RWPE2 (cell line): ENCODE data around the gene TECR.
"Not testable (repeated sequence)": the region's sequence is repeated elsewhere in the genome, so short reads cannot be mapped to it uniquely, and the experiment has no call there.

ENCODE experiments used
- ATAC-seq: fragments of 200-7000 bp; cut with Tn5 transposase; 3 replicates; pipeline ENCODE4 v1.9.1; 2021; ENCODE audit warnings: low read depth
- DNase-seq: peaks from one replicate; pipeline ENCODE4 v3.0.0-alpha.2; 2020; ENCODE audit warnings: low spot score
- H3K27ac ChIP-seq: fragments of 450-650 bp; 2 replicates; pipeline ENCODE4 v1.5.1; 2017; ENCODE audit warnings: mild to moderate bottlenecking; ENCODE audit not compliant: poor library complexity, severe bottlenecking
- H3K27me3 ChIP-seq: fragments of 250-450 bp; sonication (Bioruptor Pico); 2 replicates; pipeline ENCODE4 v1.5.1; 2021; ENCODE audit warnings: mild to moderate bottlenecking, moderate library complexity; ENCODE audit not compliant: insufficient read depth, poor library complexity, severe bottlenecking
- H3K36me3 ChIP-seq: fragments of 250-450 bp; sonication (Bioruptor Pico); 2 replicates; pipeline ENCODE4 v1.5.1; 2020; ENCODE audit warnings: low read depth, mild to moderate bottlenecking, moderate library complexity
- H3K4me1 ChIP-seq: fragments of 250-450 bp; sonication (Bioruptor Pico); 2 replicates; pipeline ENCODE4 v1.5.1; 2021; ENCODE audit warnings: mild to moderate bottlenecking, moderate library complexity; ENCODE audit not compliant: insufficient read depth, poor library complexity, severe bottlenecking
- H3K4me3 ChIP-seq: fragments of 250-450 bp; sonication (Bioruptor Pico); 2 replicates; pipeline ENCODE4 v1.5.1; 2021; ENCODE audit warnings: mild to moderate bottlenecking, moderate library complexity; ENCODE audit not compliant: severe bottlenecking
- H3K9me3 ChIP-seq: fragments of 250-450 bp; sonication (Bioruptor Pico); 2 replicates; pipeline ENCODE4 v1.5.1; 2021; ENCODE audit warnings: mild to moderate bottlenecking, moderate library complexity; ENCODE audit not compliant: severe bottlenecking
- TF ChIP-seq, protein P1 (sequence below): fragments of 450-650 bp; IDR thresholded peaks from one replicate; pipeline ENCODE4 v1.5.1; 2017; ENCODE audit warnings: mild to moderate bottlenecking, moderate library complexity; ENCODE audit not compliant: poor library complexity, severe bottlenecking

TECR gene

DNA sequence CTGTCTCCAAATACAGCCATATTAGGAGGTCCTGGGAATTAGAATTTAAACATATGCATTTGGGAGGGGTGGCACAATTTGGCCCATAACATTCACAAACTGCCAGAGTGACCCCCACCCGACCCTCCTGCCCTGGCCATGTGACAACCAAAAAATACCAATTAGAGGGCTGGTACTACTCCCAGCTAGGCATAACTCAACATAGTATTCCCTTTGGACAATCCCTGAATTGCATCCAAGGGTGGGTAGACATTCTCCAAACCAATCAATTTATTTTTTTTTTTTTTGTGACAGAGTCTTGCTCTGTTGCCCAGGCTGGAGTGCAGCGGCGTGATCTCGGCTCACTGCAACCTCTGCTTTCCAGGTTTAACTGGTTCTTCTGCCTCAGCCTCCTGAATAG lies 83.3 kb downstream of the TECR start:
- ATAC-seq (no peak), DNase-seq (no peak)
- TF ChIP-seq, protein P1, sequence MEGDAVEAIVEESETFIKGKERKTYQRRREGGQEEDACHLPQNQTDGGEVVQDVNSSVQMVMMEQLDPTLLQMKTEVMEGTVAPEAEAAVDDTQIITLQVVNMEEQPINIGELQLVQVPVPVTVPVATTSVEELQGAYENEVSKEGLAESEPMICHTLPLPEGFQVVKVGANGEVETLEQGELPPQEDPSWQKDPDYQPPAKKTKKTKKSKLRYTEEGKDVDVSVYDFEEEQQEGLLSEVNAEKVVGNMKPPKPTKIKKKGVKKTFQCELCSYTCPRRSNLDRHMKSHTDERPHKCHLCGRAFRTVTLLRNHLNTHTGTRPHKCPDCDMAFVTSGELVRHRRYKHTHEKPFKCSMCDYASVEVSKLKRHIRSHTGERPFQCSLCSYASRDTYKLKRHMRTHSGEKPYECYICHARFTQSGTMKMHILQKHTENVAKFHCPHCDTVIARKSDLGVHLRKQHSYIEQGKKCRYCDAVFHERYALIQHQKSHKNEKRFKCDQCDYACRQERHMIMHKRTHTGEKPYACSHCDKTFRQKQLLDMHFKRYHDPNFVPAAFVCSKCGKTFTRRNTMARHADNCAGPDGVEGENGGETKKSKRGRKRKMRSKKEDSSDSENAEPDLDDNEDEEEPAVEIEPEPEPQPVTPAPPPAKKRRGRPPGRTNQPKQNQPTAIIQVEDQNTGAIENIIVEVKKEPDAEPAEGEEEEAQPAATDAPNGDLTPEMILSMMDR = no peak
- Histone ChIP-seq H3K27me3 (no peaks in the 10 kb centered on the region), H3K36me3 (no peaks in the 10 kb centered on the region), H3K27ac (no peak overlapping the region), H3K9me3 (no peaks in the 10 kb centered on the region), H3K4me1 (no peaks in the 10 kb centered on the region), H3K4me3 (no peak overlapping the region)

DNA sequence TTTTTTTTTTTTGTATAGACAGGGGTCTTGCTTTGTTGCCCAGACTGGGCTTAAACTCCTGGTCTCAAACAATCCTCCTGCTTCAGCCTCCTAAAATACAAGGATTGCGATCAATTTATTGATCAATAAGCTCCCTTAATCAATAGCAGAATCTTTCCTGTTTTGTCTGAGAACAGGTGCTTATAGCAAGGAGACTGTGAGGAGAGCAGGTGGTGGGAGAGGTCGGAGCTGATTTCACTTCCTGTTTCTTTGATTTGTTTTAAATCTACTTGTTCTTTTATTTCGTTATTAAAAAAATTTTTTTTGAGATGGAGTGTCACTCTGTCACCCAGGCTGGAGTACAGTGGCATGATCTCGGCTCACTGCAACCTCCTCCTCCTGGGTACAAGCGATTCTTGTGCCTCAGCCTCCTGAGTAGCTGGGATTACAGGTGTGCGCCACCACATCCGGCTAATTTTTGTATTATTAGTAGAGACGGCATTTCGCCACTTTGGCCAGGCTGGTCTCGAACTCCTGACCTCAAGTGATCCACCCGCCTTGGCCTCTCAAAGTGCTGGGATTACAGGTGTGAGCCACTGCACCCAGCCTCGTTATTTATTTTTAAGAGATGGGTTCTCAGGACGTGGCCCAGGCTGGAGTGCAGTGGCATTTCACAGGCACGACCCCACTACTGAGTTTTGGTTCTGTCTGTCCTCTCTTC lies 84.2 kb downstream of the TECR start:
- H3K4me3 ChIP-seq, H3K27me3 ChIP-seq, H3K4me1 ChIP-seq, H3K27ac ChIP-seq, H3K9me3 ChIP-seq, H3K36me3 ChIP-seq, DNase-seq, ATAC-seq: not testable (repeated sequence)

DNA sequence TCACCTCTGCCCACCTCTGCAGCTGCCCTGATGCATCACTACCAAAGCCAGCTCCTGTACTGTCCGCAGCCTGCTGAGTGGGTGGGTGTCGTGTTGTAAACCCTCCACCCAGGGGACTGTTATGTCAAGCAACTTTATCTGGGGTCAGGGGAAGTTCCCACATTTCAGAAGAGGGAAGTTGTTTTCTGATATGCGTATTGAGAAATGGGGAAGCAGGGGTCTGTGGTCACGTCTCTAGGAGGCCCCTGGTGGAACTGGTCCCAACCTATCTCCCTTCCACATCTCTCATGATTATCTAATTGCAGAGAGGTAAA lies 84.7 kb downstream of the TECR start:
- Histone ChIP-seq H3K27ac (no peak overlapping the region), H3K4me1 (no peaks in the 10 kb centered on the region), H3K36me3 (no peaks in the 10 kb centered on the region), H3K27me3 (no peaks in the 10 kb centered on the region), H3K4me3 (no peak overlapping the region), H3K9me3 (no peaks in the 10 kb centered on the region)
- no peak for DNase-seq
- no peak for ATAC-seq
- TF ChIP-seq, protein P1 = no peak
